HG03097 (cell line): Measurements from ENCODE around the gene PRR20G.
"Not testable (repeated sequence)": the region's sequence is repeated elsewhere in the genome, so short reads cannot be mapped to it uniquely, and the experiment has no call there.

Source experiments
- ATAC-seq: cut with Tn5 transposase; IDR thresholded peaks from one replicate; pipeline ENCODE4 v1.9.1; 2021; ENCODE audit not compliant: unreplicated experiment, low FRiP score

The PRR20G gene

GRCh38 chr3:127287840-127288239, at the start of gene PRR20G:
Gene PRR20G (minus strand): TSS chr3:127288046. CDS start chr3:127287365, 681 bp downstream.
- ATAC-seq = no peak

DNA sequence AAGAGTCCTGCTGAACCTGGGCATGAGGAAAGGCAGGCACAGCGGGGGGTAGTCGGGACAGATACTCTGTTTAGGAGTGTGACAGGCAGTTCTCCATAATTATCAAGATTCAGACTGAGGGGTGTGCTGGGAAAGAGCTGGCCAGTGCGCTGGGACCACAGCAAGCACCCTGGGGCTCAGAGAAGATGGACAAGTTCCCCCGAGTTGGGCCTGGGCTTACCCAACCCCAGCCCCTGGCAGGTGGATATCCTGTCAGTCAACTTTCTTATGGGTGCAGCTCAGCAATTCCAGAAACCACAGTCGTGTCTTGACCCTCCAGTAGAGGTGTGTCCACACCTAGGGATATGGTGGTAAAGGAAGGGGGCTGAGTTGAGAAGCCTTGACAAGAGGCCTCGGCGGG, 49.2 kb upstream of the PRR20G start:
- no peak for ATAC-seq

- ATAC-seq = no peak
Measured at GRCh38 chr3:127336101-127336500, 48.3 kb upstream of the PRR20G start.

DNA sequence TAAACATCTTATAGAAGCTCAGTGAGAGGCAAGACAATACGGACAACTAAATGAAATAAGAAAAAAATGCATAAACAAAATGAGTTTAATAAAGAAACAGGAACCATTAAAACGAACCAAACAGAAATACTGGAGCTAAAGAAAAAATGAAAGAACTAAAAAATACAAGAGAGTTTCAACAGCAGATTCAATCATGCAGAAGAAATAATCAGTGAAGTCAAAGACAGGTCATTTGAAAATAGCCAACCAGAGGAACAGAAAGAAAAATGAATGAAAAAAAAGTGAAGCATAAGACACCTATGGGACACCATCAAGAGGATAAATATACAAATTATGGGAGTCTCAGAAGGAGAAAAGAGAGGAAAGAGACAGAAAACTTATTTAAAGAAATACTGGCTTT, 42.5 kb upstream of the PRR20G start:
- ATAC-seq = no peak

DNA sequence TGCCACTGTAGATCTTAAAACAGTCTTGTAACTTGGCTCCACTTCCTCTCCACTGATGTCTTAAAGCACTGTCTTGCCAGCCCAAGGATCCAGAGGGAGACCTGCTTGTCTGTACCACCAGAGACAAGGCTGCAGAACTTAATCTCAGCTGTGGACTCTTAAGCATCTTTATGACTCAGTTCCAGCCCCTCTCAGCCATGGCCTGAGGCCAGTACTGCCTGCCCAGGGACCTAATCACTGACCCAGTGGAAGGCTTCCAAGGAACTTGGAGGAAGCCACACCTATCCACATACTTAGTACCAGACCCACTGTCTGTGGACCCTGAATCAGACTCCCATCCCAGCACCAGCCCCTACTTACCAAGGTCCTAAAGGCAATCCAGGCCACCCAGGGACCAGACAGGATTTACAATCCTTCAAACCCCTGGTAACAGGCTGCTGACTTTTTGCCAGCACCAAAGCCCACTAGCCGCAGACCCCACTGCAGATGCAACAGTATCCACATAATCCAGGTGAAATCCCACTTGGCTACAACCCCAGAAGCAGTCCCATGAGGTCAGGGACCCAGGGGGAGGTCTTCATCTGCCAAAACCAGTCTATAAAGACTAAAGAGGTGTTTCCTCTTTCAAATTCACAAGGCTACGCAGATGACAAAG, 41.9 kb upstream of the PRR20G start:
- ATAC-seq = no peak

DNA sequence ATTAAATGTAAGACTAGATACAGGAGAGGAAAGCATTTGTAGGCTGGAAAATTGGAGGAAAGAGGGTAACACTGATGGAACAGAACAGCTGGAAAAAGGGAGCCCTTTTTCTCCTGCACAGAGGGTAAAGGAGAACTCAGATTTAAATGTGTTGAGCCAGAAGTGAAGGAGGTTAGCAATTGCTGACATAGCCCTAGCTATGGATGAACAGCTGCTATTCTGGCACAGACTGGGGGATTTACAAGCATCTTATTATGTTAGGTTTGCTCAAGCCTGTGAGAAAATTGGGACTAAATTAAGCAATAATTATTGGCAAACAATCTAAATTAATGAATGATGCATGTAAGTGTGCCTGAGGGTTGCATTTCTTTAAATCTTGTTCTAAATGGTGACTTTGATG, 40.6 kb upstream of the PRR20G start:
- ATAC-seq = no peak

DNA sequence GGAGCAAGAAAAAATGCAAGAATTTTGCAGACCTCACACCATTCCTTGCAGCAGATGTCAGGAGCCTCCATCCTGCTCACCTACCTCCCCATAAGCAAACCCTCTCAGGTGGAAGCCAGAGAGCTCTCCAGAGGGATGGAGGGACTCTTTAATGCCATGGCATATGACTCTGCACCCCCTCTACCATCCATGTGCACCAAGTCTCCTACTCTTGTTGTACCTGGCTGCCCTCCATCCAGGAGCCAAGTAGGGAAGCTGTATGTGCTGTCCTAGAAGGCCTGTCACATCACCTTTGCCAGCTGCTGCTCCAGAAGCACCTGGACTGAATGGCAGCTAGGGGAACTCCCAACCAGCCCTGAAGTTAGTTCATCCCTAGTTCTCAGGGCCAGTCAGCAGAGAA, 38.5 kb upstream of the PRR20G start:
- ATAC-seq = no peak

DNA sequence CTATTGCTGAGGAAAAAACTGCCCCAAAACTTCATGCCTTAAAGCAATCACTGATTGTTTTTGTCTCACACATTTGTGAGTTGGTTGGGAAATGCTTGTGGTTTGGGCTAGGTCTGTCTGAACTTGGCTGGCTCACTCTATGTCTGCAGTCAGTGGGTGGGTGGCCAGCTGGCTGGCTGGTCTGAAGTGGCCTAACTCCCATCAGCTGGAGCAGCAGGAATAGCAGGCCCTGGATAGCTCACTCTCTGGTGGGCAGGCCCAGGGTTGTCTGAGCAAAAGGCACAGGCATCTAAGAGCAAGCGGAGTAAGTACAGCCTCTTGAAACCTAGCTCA, 37.7 kb upstream of the PRR20G start:
- no peak for ATAC-seq

- ATAC-seq = no peak
Measured at GRCh38 chr3:127324913-127325628, 37.2 kb upstream of the PRR20G start.

DNA sequence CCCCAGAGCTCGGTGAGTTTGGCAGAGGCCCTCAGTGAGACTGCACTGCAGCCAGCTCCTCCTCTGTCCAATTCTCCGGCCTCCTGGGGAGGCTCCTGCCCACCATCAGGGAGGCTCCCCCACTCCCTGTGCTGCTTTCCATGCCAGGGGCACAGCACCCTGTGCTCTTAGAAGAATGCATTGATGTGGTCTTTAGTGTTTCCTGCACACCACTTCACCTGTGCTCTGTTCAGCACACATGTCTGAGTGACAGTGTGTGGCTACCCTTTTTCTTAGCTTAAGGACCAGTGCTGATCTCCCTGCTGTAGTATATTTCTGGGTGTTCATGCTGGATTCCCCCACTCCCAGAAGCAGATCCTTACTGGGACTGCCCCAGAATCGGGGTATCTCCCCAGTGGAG, 36.2 kb upstream of the PRR20G start:
- no peak for ATAC-seq

DNA sequence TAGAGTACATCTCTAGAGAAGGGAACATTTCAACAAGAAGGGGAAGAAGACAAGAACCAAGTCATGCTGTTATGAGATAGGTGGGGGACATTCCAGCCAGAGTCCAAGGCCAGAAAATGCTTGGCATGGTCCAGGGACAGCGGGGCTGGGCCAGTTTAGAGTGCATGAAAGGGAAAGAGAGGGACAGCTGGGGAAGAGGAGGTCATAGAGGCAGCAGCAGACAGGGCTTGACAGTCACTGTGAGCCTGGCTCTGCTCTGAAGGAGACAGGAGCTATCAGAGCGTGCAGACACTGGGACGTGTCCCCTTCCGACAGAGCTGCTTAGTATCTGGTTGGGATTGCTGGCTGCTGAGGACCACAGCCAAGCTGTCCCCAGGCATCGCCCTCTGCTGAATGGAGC, 35.7 kb upstream of the PRR20G start:
- ATAC-seq = no peak

DNA sequence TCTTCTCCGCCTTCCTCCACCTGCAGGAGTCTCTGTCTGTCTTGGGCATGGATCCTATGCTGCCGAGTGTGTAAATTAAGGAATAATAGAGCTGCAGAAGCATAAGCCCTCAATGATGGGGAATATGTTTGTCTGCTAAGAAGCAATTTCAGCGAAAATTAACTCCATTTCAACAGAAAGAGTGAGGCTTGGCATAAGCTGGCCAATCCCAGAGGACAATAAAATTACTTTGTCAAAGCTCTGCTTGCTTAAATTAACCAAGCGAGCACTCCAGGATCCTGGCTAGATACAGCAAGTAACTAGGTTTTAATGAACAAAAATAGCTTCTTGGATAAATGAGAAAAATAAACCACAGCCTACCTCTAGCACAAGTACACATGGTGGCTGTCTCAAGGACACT, 33.5 kb upstream of the PRR20G start:
- ATAC-seq = no peak

- ATAC-seq = no peak
Measured at GRCh38 chr3:127320529-127321121, 32.8 kb upstream of the PRR20G start.

- no peak for ATAC-seq
Measured at GRCh38 chr3:127316685-127317084, 28.8 kb upstream of the PRR20G start.

- ATAC-seq = no peak
Measured at GRCh38 chr3:127312818-127313217, 25.0 kb upstream of the PRR20G start.

GRCh38 chr3:127308821-127309220, 21.0 kb upstream of the PRR20G start:
- not testable (repeated sequence) for ATAC-seq

DNA sequence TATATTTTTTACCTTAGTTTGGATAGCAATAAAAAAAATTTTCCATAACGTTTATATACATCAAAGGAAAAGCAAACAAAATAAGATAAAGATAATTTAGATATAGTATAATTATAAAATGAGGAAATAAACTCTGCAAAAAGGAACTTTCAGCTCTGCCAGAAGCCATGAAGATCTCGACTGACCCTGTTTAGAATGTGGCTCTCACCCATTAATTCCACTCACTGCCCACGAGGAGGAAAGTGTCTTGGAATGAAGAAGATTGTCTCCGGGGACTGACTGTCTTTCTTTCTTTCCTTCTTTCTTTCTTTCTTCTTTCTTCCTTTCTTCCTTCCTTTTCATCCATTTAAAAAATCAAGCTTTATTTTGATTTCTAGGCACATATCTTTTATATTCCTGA, 20.1 kb upstream of the PRR20G start:
- ATAC-seq = no peak

- no peak for ATAC-seq
Measured at GRCh38 chr3:127307112-127307835, 19.4 kb upstream of the PRR20G start.

DNA sequence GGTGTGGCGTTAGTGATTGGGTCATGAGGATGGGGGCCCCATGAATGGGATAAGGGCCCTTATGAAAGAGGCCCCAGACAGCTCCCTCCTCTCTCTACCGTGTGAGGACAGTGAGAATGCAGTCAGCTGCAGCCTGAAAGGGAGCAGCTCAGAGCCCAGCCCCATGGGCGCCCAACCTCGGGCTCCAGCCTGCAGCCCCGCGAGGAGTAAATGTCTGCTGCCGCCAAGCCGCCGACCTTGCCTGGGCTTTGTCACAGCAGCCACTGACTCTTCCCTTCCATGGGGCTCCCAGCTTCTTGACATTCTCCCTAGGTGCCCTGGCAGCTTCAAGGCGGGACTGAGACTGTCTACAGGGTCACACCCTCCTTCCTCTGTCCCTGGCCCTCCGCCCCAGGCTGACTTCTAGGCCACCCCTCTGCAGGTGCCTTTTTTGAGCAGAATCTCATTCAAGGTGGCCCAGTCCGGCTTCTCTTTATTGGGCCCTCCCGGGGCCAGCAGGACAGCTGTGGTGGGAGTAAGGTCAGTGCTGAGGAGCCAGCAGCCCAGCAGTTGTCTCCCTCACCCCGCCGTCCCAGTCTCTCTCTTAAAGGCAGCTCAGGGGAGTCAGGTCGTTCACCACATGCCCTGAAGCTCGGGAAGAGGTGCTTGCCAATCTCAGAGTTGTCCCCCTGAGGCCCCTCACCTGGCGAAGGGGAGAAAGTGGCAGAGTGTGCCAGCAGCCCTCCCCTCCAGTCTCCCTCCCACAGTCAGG, 18.7 kb upstream of the PRR20G start:
- ATAC-seq = no peak

DNA sequence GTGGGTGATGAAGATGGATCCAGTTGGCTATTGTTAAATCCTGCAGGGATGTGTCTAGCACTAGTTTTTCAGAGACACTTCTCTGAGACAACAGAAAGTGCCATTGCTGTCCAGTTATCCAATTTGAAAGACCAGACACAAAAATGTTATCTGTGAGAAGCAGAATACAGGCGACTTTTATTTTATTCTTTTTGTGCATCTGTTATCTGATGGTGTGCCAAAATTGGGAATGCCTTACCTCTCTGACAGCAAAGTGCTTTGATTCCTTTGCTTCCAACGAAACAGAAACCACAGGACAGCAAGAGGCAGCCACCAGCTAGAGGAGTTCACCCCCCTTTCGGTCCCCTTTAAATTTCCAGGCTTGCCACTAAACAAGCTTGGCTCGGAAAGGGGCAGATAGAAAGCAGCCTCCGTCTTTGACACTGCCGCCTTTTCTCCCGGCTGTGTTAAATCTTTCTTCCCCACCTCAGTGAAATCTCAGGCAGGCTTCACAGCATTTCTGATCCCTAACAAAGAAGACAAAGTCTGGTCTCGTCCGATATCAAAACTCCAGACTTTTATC, 17.7 kb upstream of the PRR20G start:
- no peak for ATAC-seq
